ENCODE data around the gene ATG10.
A peak's percentile ranks its signal among the peaks of the same experiment; 100 is the strongest.
"Not testable (repeated sequence)": the region's sequence is repeated elsewhere in the genome, so short reads cannot be mapped to it uniquely, and the experiment has no call there.

The ATG10 gene

GRCh38 chr5:81971712-81972491 lies at the start of gene ATG10:
ATG10 (plus strand) TSS chr5:81972023; CDS start chr5:81987571, 15,548 bp downstream.
- peak; percentile 98 for DNase-seq

GRCh38 chr5:81922854-81923279 lies 49.0 kb upstream of the ATG10 start:
- DNase-seq, result no peak

GRCh38 chr5:81924442-81924841 lies 47.4 kb upstream of the ATG10 start:
- DNase-seq, result no peak

GRCh38 chr5:81925009-81925408 lies 46.8 kb upstream of the ATG10 start:
- DNase-seq, result no peak

- DNase-seq, result no peak
These were observed 45.8 kb upstream of the ATG10 start for GRCh38 chr5:81925981-81926380.

GRCh38 chr5:81936066-81936465 lies 35.8 kb upstream of the ATG10 start:
- DNase-seq, result no peak

GRCh38 chr5:81936750-81937149 lies 35.1 kb upstream of the ATG10 start:
- DNase-seq, result no peak

- DNase-seq, result no peak
These were observed 29.1 kb upstream of the ATG10 start for GRCh38 chr5:81942746-81943145.

GRCh38 chr5:81948349-81948748 lies 23.5 kb upstream of the ATG10 start:
- no peak for DNase-seq

GRCh38 chr5:81949462-81949861 lies 22.4 kb upstream of the ATG10 start:
- DNase-seq, result no peak

GRCh38 chr5:81950996-81951395 lies 20.8 kb upstream of the ATG10 start:
- no peak for DNase-seq

GRCh38 chr5:81954796-81955195 lies 17.0 kb upstream of the ATG10 start:
- DNase-seq, result not testable (repeated sequence)

- not testable (repeated sequence) for DNase-seq
These were observed 13.7 kb upstream of the ATG10 start for GRCh38 chr5:81958129-81958528.

- no peak for DNase-seq
These were observed 10.0 kb upstream of the ATG10 start for GRCh38 chr5:81961651-81962440.

GRCh38 chr5:81963544-81963943 lies 8.3 kb upstream of the ATG10 start:
- DNase-seq, result no peak

- no peak for DNase-seq
These were observed 6.3 kb upstream of the ATG10 start for GRCh38 chr5:81965524-81965923.

- DNase-seq, result peak; percentile 56
These were observed 2.6 kb upstream of the ATG10 start for GRCh38 chr5:81969226-81969625.

- DNase-seq, result peak; percentile 52
These were observed 1.9 kb upstream of the ATG10 start for GRCh38 chr5:81969912-81970311.

- no peak for DNase-seq
These were observed 612 bp upstream of the ATG10 start for GRCh38 chr5:81971111-81971711.

- DNase-seq, result no peak
These were observed 615 bp downstream of the ATG10 start for GRCh38 chr5:81972492-81972783.

- DNase-seq, result no peak
These were observed 8.3 kb downstream of the ATG10 start for GRCh38 chr5:81980160-81980559.

- peak; percentile 77 for DNase-seq
These were observed 8.9 kb downstream of the ATG10 start for GRCh38 chr5:81980598-81981260.

- not testable (repeated sequence) for DNase-seq
These were observed 10.4 kb downstream of the ATG10 start for GRCh38 chr5:81982172-81982685.
